IMR-90 (cell line): ENCODE data around the gene SV2A. TPM values are rescaled to one million over a fixed set of nuclear protein-coding genes. Genes with fewer than 3 reads are reported as not detected.

Source experiments
- ATAC-seq: fragments of 200-7000 bp; cut with Tn5 transposase; 2 replicates; pipeline ENCODE4 v1.9.1; 2020; ENCODE audit warnings: low read depth, mild to moderate bottlenecking, moderate library complexity
- BruUV-seq: library from RNA; stranded (reverse); fragments of 400-500 nt; replicated peaks from 2 replicates; lab custom pipeline; 2021; lab: Mats Ljungman, UMichigan
- CTCF ChIA-PET: fragments of 300-600 bp; formaldehyde crosslinking; extraction: SDS; loops from one replicate; lab custom pipeline; 2021; ENCODE audit warnings: antibody characterized with exemption; lab: Yijun Ruan, JAX
- POLR2A ChIA-PET: fragments of 300-600 bp; sonication (Branson Sonifier 250); formaldehyde crosslinking; loops from one replicate; lab custom pipeline; 2022; ENCODE audit warnings: antibody characterized with exemption; ENCODE audit not compliant: unreplicated experiment; lab: Charles Lee
- DNase-seq: peaks from one replicate; pipeline ENCODE4 v3.0.0; 2013
- H2AFZ ChIP-seq: replicated peaks from 2 replicates; pipeline ENCODE3; 2013; ENCODE audit warnings: low read length, mild to moderate bottlenecking; ENCODE audit not compliant: poor library complexity
- H2AK5ac ChIP-seq: 2 replicates; pipeline ENCODE4 v1.6.1; 2013; ENCODE audit warnings: low read depth, low read length, inconsistent platforms
- H2AK9ac ChIP-seq: replicated peaks from 2 replicates; pipeline ENCODE3; 2013; ENCODE audit warnings: mild to moderate bottlenecking, low read depth, low read length, moderate library complexity; ENCODE audit not compliant: poor library complexity
- H2BK120ac ChIP-seq: 2 replicates; pipeline ENCODE4 v1.6.1; 2013; ENCODE audit warnings: low read depth, low read length, inconsistent platforms
- H2BK15ac ChIP-seq: 3 replicates; pipeline ENCODE4 v1.6.1; 2013; ENCODE audit warnings: low read depth, low read length, inconsistent platforms
- H2BK20ac ChIP-seq: 2 replicates; pipeline ENCODE4 v1.6.1; 2013; ENCODE audit warnings: low read depth, mild to moderate bottlenecking, inconsistent platforms, low read length, moderate library complexity
- H2BK5ac ChIP-seq: 2 replicates; pipeline ENCODE4 v1.6.1; 2013; ENCODE audit warnings: mild to moderate bottlenecking, low read depth, low read length, inconsistent platforms; ENCODE audit not compliant: poor library complexity, severe bottlenecking
- H3K14ac ChIP-seq: replicated peaks from 2 replicates; pipeline ENCODE4 v1.6.1; 2013; ENCODE audit warnings: low read depth, low read length, inconsistent platforms
- H3K18ac ChIP-seq: 2 replicates; pipeline ENCODE4 v1.6.1; 2013; ENCODE audit warnings: low read depth, low read length, control low read depth
- H3K23ac ChIP-seq: 2 replicates; pipeline ENCODE4 v1.6.1; 2013; ENCODE audit warnings: low read depth, low read length, inconsistent platforms
- H3K27ac ChIP-seq: 2 replicates; pipeline ENCODE4 v1.5.1; 2013; ENCODE audit warnings: mild to moderate bottlenecking, control low read depth, low read length; ENCODE audit not compliant: insufficient read depth
- H3K27me3 ChIP-seq: 2 replicates; pipeline ENCODE4 v1.6.1; 2013; ENCODE audit warnings: low read length; ENCODE audit not compliant: control insufficient read depth, insufficient read depth
- H3K36me3 ChIP-seq: 2 replicates; pipeline ENCODE4 v1.6.1; 2013; ENCODE audit warnings: low read length, mixed read lengths; ENCODE audit not compliant: control insufficient read depth, insufficient read depth
- H3K4ac ChIP-seq: 2 replicates; pipeline ENCODE4 v1.6.1; 2013; ENCODE audit warnings: low read depth, low read length, inconsistent platforms
- H3K4me1 ChIP-seq: 2 replicates; pipeline ENCODE4 v1.6.1; 2013; ENCODE audit warnings: low read length, mixed read lengths; ENCODE audit not compliant: control insufficient read depth, insufficient read depth
- H3K4me2 ChIP-seq: 2 replicates; pipeline ENCODE4 v1.6.1; 2013; ENCODE audit warnings: low read depth, mild to moderate bottlenecking, control low read depth, low read length, moderate library complexity
- H3K4me3 ChIP-seq: 2 replicates; pipeline ENCODE4 v1.5.1; 2013; ENCODE audit warnings: low read depth, mild to moderate bottlenecking, control low read depth, low read length, moderate library complexity; ENCODE audit not compliant: insufficient read depth
- H3K56ac ChIP-seq: 2 replicates; pipeline ENCODE4 v1.6.1; 2013; ENCODE audit warnings: low read length, inconsistent platforms; ENCODE audit not compliant: insufficient read depth; ENCODE audit errors: extremely low read depth
- H3K79me1 ChIP-seq, 2 experiments: 2 replicates each; pipeline ENCODE4 v1.6.1; 2013; ENCODE audit warnings: low read length in 2 of 2, inconsistent platforms in 1 of 2, low read depth in 1 of 2
- H3K9ac ChIP-seq: 2 replicates; pipeline ENCODE4 v1.6.1; 2013; ENCODE audit warnings: low read depth, low read length, control low read depth
- H3K9me1 ChIP-seq: 2 replicates; pipeline ENCODE4 v1.6.1; 2013; ENCODE audit warnings: low read length, inconsistent platforms; ENCODE audit not compliant: insufficient read depth
- H3K9me3 ChIP-seq: 2 replicates; pipeline ENCODE4 v1.6.1; 2013; ENCODE audit warnings: low read length; ENCODE audit not compliant: control insufficient read depth, insufficient read depth
- H4K20me1 ChIP-seq: 2 replicates; pipeline ENCODE4 v1.6.1; 2013; ENCODE audit warnings: low read length, inconsistent platforms; ENCODE audit not compliant: insufficient read depth
- H4K5ac ChIP-seq: 2 replicates; pipeline ENCODE4 v1.6.1; 2013; ENCODE audit warnings: mild to moderate bottlenecking, low read depth, low read length, control low read depth
- H4K8ac ChIP-seq, 2 experiments: 2 replicates each; pipeline ENCODE4 v1.6.1; 2013; ENCODE audit warnings: low read depth in 2 of 2, low read length in 2 of 2, control low read depth in 1 of 2, inconsistent platforms in 1 of 2
- H4K91ac ChIP-seq: 2 replicates; pipeline ENCODE4 v1.6.1; 2013; ENCODE audit warnings: low read depth, low read length, inconsistent platforms; ENCODE audit not compliant: insufficient read depth
- CHD1 ChIP-seq: IDR thresholded peaks from 2 replicates; pipeline ENCODE4 v1.6.1; 2012; ENCODE audit warnings: low read depth, low read length, improper control_type of control experiment
- MXI1 ChIP-seq: IDR thresholded peaks from 2 replicates; pipeline ENCODE4 v1.6.1; 2012; ENCODE audit warnings: low read depth, mild to moderate bottlenecking, low read length, moderate library complexity, borderline replicate concordance
- RFX5 ChIP-seq: IDR thresholded peaks from 2 replicates; pipeline ENCODE4 v1.8.0; 2012; ENCODE audit warnings: low read depth, mild to moderate bottlenecking, low read length, moderate library complexity
- SMC3 ChIP-seq: fragments of 150-350 bp; IDR thresholded peaks from 2 replicates; pipeline ENCODE4 v1.6.1; 2016; ENCODE audit warnings: low read depth, mild to moderate bottlenecking, antibody characterized with exemption, low read length, moderate library complexity
- WGBS, 2 experiments: methylation state at CpG; one replicate each; pipeline versions ENCODE4 v1.1.5 to v1.1.7; 2013; ENCODE audit warnings: missing lambda C conversion rate in 2 of 2; ENCODE audit not compliant: insufficient read length in 1 of 2; ENCODE audit errors: extremely low coverage in 2 of 2; 5-methylcytosine and 5-hydroxymethylcytosine counted together
- dilution Hi-C: fragments of 300-500 bp; cut with HindIII; formaldehyde crosslinking; loops from one replicate; pipeline ENCODE4 v1.14.3; 2018; ENCODE audit warnings: low sequenced_read_pairs; ENCODE audit not compliant: unreplicated experiment
- in situ Hi-C: fragments of 300-500 bp; cut with MboI; formaldehyde crosslinking; loops from 3 replicates; pipeline ENCODE4 v1.14.3; 2019; ENCODE audit warnings: low sequenced_read_pairs, inconsistent platforms, mixed read lengths
- intact Hi-C: fragments of 100-400 bp; cut with micrococcal nuclease; formaldehyde crosslinking; loops from 2 replicates; pipeline ENCODE4 v1.10.0; 2022
- polyA plus RNA-seq, 3 experiments: library from polyadenylated mRNA; depleted of rRNA; stranded (reverse); fragments of >200 nt; gene quantifications; 2 replicates each; pipeline ENCODE4 v1.2.3, GENCODE V29; 2012; ENCODE audit warnings: low replicate concordance in 1 of 3
- total RNA-seq: library from RNA; depleted of rRNA; stranded (reverse); fragments of >200 nt; gene quantifications from 2 replicates; pipeline ENCODE4 v1.2.3, GENCODE V29; 2012

Gene SV2A
- total and polyA plus RNA-seq, 2 of the 4 experiments (the other 2 are of a cell fraction): 15.4 to 19.6 TPM

GRCh38 chr1:149936170-149936991 is 18.7 kb upstream of the SV2A start, which contains the start of gene MTMR11 (continued):
- no peak for TF ChIP-seq CHD1
- no peak for TF ChIP-seq MXI1

GRCh38 chr1:149934356-149934755 is 16.7 kb upstream of the SV2A start:
- Histone ChIP-seq H3K18ac (no peak overlapping the region), H3K4ac (no peak overlapping the region), H3K9me3 (no peaks in the 10 kb centered on the region), H3K4me1 (peaks cover 12% of the 10 kb centered on the region), H3K36me3 (peaks cover 18% of the 10 kb centered on the region), H3K56ac (no peak overlapping the region), H3K14ac (no peak overlapping the region), H3K9ac (no peak overlapping the region), H3K27ac (no peak overlapping the region), H3K23ac (no peak overlapping the region), H3K4me3 (no peak overlapping the region), H2AK5ac (no peak overlapping the region), H4K5ac (no peak overlapping the region), H3K79me1 (peaks cover 8 to 61% of the 10 kb centered on the region in 2 experiments; a peak in 3 of 4 replicates), H2BK120ac (no peak overlapping the region), H4K91ac (no peak overlapping the region), H4K8ac (no peak overlapping the region), H2AK9ac (no peak overlapping the region), H2BK5ac (no peak overlapping the region), H2BK15ac (no peak overlapping the region), H3K27me3 (no peaks in the 10 kb centered on the region), H3K9me1 (peaks cover 32% of the 10 kb centered on the region), H3K4me2 (no peak overlapping the region), H4K20me1 (no peaks in the 10 kb centered on the region), H2AFZ (no peak overlapping the region), H2BK20ac (no peak overlapping the region)
- no CpG with 5 or more reads among the region's 2 CpGs for WGBS, 2 experiments
- intact Hi-C loops: no loop called here
- no TSS peak for BruUV-seq
- no peak for DNase-seq
- no peak for TF ChIP-seq MXI1
- no peak for TF ChIP-seq SMC3
- TF ChIP-seq RFX5: no peak
- dilution Hi-C loops: no loop called here
- CTCF ChIA-PET: no interaction called here
- in situ Hi-C loops: no loop called here
- no peak for ATAC-seq
- POLR2A ChIA-PET: no interaction called here
